H9 (cell line): ENCODE results near the gene MTA3. TPM values are rescaled to one million over a fixed set of nuclear protein-coding genes. Genes with fewer than 3 reads are reported as not detected.
A peak's percentile ranks its signal among the peaks of the same experiment; 100 is the strongest.

ENCODE experiments used
- DNase-seq: peaks from one replicate; pipeline ENCODE4 v3.0.0-alpha.2; 2017
- H2AFZ ChIP-seq: one replicate; pipeline ENCODE4 v1.6.1; 2013; ENCODE audit warnings: mild to moderate bottlenecking, low read length, control low read depth, moderate library complexity
- H2AK5ac ChIP-seq: 2 replicates; pipeline ENCODE4 v1.6.1; 2013; ENCODE audit warnings: low read length, control low read depth, mixed read lengths; ENCODE audit not compliant: insufficient read length
- H2BK120ac ChIP-seq: one replicate; pipeline ENCODE4 v1.6.1; 2013; ENCODE audit warnings: low read depth, mild to moderate bottlenecking, low read length, control low read depth, inconsistent platforms; ENCODE audit not compliant: poor library complexity, severe bottlenecking
- H2BK12ac ChIP-seq: 2 replicates; pipeline ENCODE4 v1.6.1; 2013; ENCODE audit warnings: low read length, control low read depth, mixed read lengths, low read depth; ENCODE audit not compliant: insufficient read length
- H2BK15ac ChIP-seq: 2 replicates; pipeline ENCODE4 v1.6.1; 2013; ENCODE audit warnings: low read depth, low read length, control low read depth
- H2BK20ac ChIP-seq: one replicate; pipeline ENCODE4 v1.6.1; 2013; ENCODE audit warnings: low read depth, mild to moderate bottlenecking, low read length, control low read depth, inconsistent platforms; ENCODE audit not compliant: poor library complexity, severe bottlenecking
- H2BK5ac ChIP-seq: 2 replicates; pipeline ENCODE4 v1.6.1; 2013; ENCODE audit warnings: low read length, control low read depth, mixed read lengths; ENCODE audit not compliant: insufficient read length
- H3K14ac ChIP-seq: 2 replicates; pipeline ENCODE4 v1.6.1; 2013; ENCODE audit warnings: low read length, control low read depth; ENCODE audit not compliant: insufficient read depth
- H3K18ac ChIP-seq: 2 replicates; pipeline ENCODE4 v1.6.1; 2013; ENCODE audit warnings: low read depth, mild to moderate bottlenecking, mixed read lengths, low read length, control low read depth; ENCODE audit not compliant: insufficient read length
- H3K23ac ChIP-seq: 2 replicates; pipeline ENCODE4 v1.6.1; 2013; ENCODE audit warnings: low read length, control low read depth, mixed read lengths, low read depth; ENCODE audit not compliant: insufficient read length
- H3K23me2 ChIP-seq: 2 replicates; pipeline ENCODE4 v1.6.1; 2013; ENCODE audit warnings: low read depth, mild to moderate bottlenecking, mixed read lengths, low read length, control low read depth; ENCODE audit not compliant: insufficient read length, poor library complexity, severe bottlenecking
- H3K27ac ChIP-seq: 2 replicates; pipeline ENCODE4 v1.5.1; 2013; ENCODE audit warnings: low read length, control low read depth, mixed read lengths, low read depth; ENCODE audit not compliant: insufficient read length
- H3K27me3 ChIP-seq: 2 replicates; pipeline ENCODE4 v1.6.1; 2013; ENCODE audit warnings: low read length, control low read depth, inconsistent platforms; ENCODE audit not compliant: insufficient read depth
- H3K4ac ChIP-seq: 2 replicates; pipeline ENCODE4 v1.6.1; 2013; ENCODE audit warnings: low read depth, mild to moderate bottlenecking, control low read depth, inconsistent platforms, low read length, moderate library complexity
- H3K4me1 ChIP-seq: 2 replicates; pipeline ENCODE4 v1.6.1; 2013; ENCODE audit warnings: low read length, control low read depth, inconsistent platforms; ENCODE audit not compliant: insufficient read depth
- H3K4me2 ChIP-seq: 2 replicates; pipeline ENCODE4 v1.6.1; 2013; ENCODE audit warnings: low read length, control low read depth, mixed read lengths; ENCODE audit not compliant: insufficient read length, insufficient read depth
- H3K56ac ChIP-seq: 2 replicates; pipeline ENCODE4 v1.6.1; 2013; ENCODE audit warnings: low read depth, mild to moderate bottlenecking, mixed read lengths, low read length, control low read depth; ENCODE audit not compliant: insufficient read length
- H3K79me1 ChIP-seq: 2 replicates; pipeline ENCODE4 v1.6.1; 2013; ENCODE audit warnings: low read depth, mild to moderate bottlenecking, moderate library complexity, low read length, control low read depth, inconsistent platforms; ENCODE audit not compliant: insufficient read depth, poor library complexity, severe bottlenecking
- H3K79me2 ChIP-seq: 2 replicates; pipeline ENCODE4 v1.6.1; 2013; ENCODE audit warnings: low read length, control low read depth, inconsistent platforms; ENCODE audit not compliant: insufficient read depth
- H3K9ac ChIP-seq: 2 replicates; pipeline ENCODE4 v1.6.1; 2013; ENCODE audit warnings: low read length, control low read depth, mixed read lengths; ENCODE audit not compliant: insufficient read length; ENCODE audit errors: extremely low read depth
- H3K9me3 ChIP-seq: one replicate; pipeline ENCODE4 v1.6.1; 2013; ENCODE audit warnings: low read depth, low read length, inconsistent platforms; ENCODE audit not compliant: control insufficient read depth
- H3T11ph ChIP-seq: one replicate; pipeline ENCODE4 v1.6.1; 2013; ENCODE audit warnings: mild to moderate bottlenecking, low read length, control low read depth, inconsistent platforms
- H4K20me1 ChIP-seq: one replicate; pipeline ENCODE4 v1.6.1; 2013; ENCODE audit not compliant: control insufficient read depth, insufficient read length, insufficient read depth
- H4K5ac ChIP-seq: 2 replicates; pipeline ENCODE4 v1.6.1; 2013; ENCODE audit warnings: low read depth, mild to moderate bottlenecking, mixed read lengths, low read length, control low read depth; ENCODE audit not compliant: insufficient read length
- H4K8ac ChIP-seq: replicated peaks from 2 replicates; pipeline ENCODE4 v1.6.1; 2013; ENCODE audit warnings: low read length, control low read depth, mixed read lengths, low read depth; ENCODE audit not compliant: insufficient read length
- H4K91ac ChIP-seq: 2 replicates; pipeline ENCODE4 v1.6.1; 2013; ENCODE audit warnings: low read depth, mild to moderate bottlenecking, moderate library complexity, mixed read lengths, low read length, control low read depth; ENCODE audit not compliant: insufficient read length
- H3K27ac Mint-ChIP-seq, 3 experiments: 2 replicates in 2 of 3; 3 replicates in 1 of 3; pipeline ENCODE4 v1.8.0; 2020 to 2021; ENCODE audit warnings: mixed read lengths in 3 of 3, mild to moderate bottlenecking in 1 of 3, moderate library complexity in 1 of 3
- H3K27me3 Mint-ChIP-seq: 2 replicates; pipeline ENCODE4 v1.8.0; 2021; ENCODE audit warnings: low read depth, mild to moderate bottlenecking, moderate library complexity, mixed read lengths
- H3K36me3 Mint-ChIP-seq, 3 experiments: 2 replicates in 2 of 3; 3 replicates in 1 of 3; pipeline ENCODE4 v1.8.0; 2020 to 2021; ENCODE audit warnings: low read depth in 3 of 3, mixed read lengths in 3 of 3; ENCODE audit not compliant: insufficient read depth in 1 of 3
- H3K4me1 Mint-ChIP-seq, 2 experiments: 2 replicates each; pipeline ENCODE4 v1.8.0; 2020; ENCODE audit warnings: mixed read lengths in 2 of 2
- H3K4me3 Mint-ChIP-seq, 2 experiments: 2 replicates in 1 of 2; 3 replicates in 1 of 2; pipeline ENCODE4 v1.8.0; 2020 to 2021; ENCODE audit warnings: mild to moderate bottlenecking in 2 of 2, mixed read lengths in 2 of 2, moderate library complexity in 1 of 2
- H3K9me3 Mint-ChIP-seq, 2 experiments: 2 replicates in 1 of 2; 3 replicates in 1 of 2; pipeline ENCODE4 v1.8.0; 2020; ENCODE audit warnings: mild to moderate bottlenecking in 2 of 2, mixed read lengths in 2 of 2, moderate library complexity in 1 of 2
- CTCF ChIP-seq: fragments of 200-600 bp; sonication (generic); conservative IDR thresholded peaks from 3 replicates; pipeline ENCODE4 v1.8.0; 2021; ENCODE audit warnings: antibody characterized with exemption, mild to moderate bottlenecking
- WGBS: extraction: QIAGEN DNeasy Blood & Tissue Kit; methylation state at CpG from one replicate; pipeline ENCODE4 v1.1.7; 2013; ENCODE audit warnings: missing lambda C conversion rate, low lambda C conversion rate, mixed read lengths; ENCODE audit not compliant: insufficient read length; ENCODE audit errors: extremely low coverage; 5-methylcytosine and 5-hydroxymethylcytosine counted together
- total RNA-seq: library from RNA; stranded (reverse); gene quantifications from 2 replicates; pipeline ENCODE4 v1.2.1, GENCODE V29; 2021

MTA3 gene
- total RNA-seq, 1 experiment from 2014 or later, result 253 TPM

DNA sequence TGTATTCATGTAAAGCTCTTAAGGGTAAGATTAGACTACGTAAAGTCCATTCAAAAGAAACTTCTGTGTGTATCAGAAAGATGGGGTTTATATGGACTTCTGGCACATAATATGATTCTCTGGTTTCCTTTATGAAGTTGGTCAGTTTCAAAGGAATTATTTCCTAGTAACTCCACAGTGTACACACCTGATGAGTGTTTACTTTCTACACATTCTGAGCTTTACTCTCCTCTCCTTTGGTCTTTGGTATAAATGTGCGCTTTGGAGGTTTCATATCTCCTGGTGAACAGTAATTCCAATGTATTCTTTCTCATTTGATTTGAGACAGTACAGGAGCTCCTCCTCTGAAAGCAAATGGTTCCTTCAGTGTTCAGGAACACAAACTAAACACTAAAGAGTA, 107.4 kb downstream of the MTA3 start:
- Histone ChIP-seq H4K8ac (no peak overlapping the region), H4K5ac (no peak overlapping the region), H3K23ac (no peak overlapping the region), H2BK12ac (no peak overlapping the region), H3K4me2 (no peak overlapping the region), H3K4ac (no peak overlapping the region), H2AK5ac (no peak overlapping the region), H3K56ac (no peak overlapping the region), H3K14ac (no peak overlapping the region), H3K18ac (no peak overlapping the region), H2AFZ (no peak overlapping the region), H4K91ac (no peak overlapping the region), H2BK120ac (no peak overlapping the region), H3K9ac (no peak overlapping the region), H2BK20ac (no peak overlapping the region), H2BK5ac (no peak overlapping the region), H3T11ph (no peak overlapping the region), H3K27ac (no peak overlapping the region), H3K79me1 (peaks cover 2% of the 10 kb centered on the region), H4K20me1 (no peaks in the 10 kb centered on the region), H3K27me3 (no peaks in the 10 kb centered on the region), H3K4me1 (no peaks in the 10 kb centered on the region; the same call in 1 of the 2 replicates), H3K79me2 (peaks cover 3% of the 10 kb centered on the region; the same call in 1 of the 2 replicates), H2BK15ac (no peak overlapping the region), H3K23me2 (no peaks in the 10 kb centered on the region), H3K9me3 (no peaks in the 10 kb centered on the region)
- peaks cover 16 to 63% (median 53%) of the 10 kb centered on the region in 3 experiments for H3K36me3 Mint-ChIP-seq
- no peaks in the 10 kb centered on the region; the same call in 1 of the 2 replicates for H3K27me3 Mint-ChIP-seq
- no peaks in the 10 kb centered on the region for H3K9me3 Mint-ChIP-seq
- no peak for TF ChIP-seq CTCF
- no peak overlapping the region for H3K4me3 Mint-ChIP-seq
- peak overlapping the region in 1 of 3 experiments; percentile 79; a peak in 2 of 7 replicates for H3K27ac Mint-ChIP-seq
- no peak for DNase-seq
- WGBS, result no CpG with 5 or more reads among the region's 2 CpGs
- peaks cover 12% of the 10 kb centered on the region in 2 experiments for H3K4me1 Mint-ChIP-seq
